H9 (cell line): ENCODE results near the gene IL24. TPM values are rescaled to one million over a fixed set of nuclear protein-coding genes. Genes with fewer than 3 reads are reported as not detected.

Experiments used
- DNase-seq: peaks from one replicate; pipeline ENCODE4 v3.0.0-alpha.2; 2017
- H2AFZ ChIP-seq: one replicate; pipeline ENCODE4 v1.6.1; 2013; ENCODE audit warnings: mild to moderate bottlenecking, low read length, control low read depth, moderate library complexity
- H2AK5ac ChIP-seq: 2 replicates; pipeline ENCODE4 v1.6.1; 2013; ENCODE audit warnings: low read length, control low read depth, mixed read lengths; ENCODE audit not compliant: insufficient read length
- H2BK120ac ChIP-seq: one replicate; pipeline ENCODE4 v1.6.1; 2013; ENCODE audit warnings: low read depth, mild to moderate bottlenecking, low read length, control low read depth, inconsistent platforms; ENCODE audit not compliant: poor library complexity, severe bottlenecking
- H2BK12ac ChIP-seq: 2 replicates; pipeline ENCODE4 v1.6.1; 2013; ENCODE audit warnings: low read length, control low read depth, mixed read lengths, low read depth; ENCODE audit not compliant: insufficient read length
- H2BK15ac ChIP-seq: 2 replicates; pipeline ENCODE4 v1.6.1; 2013; ENCODE audit warnings: low read depth, low read length, control low read depth
- H2BK20ac ChIP-seq: one replicate; pipeline ENCODE4 v1.6.1; 2013; ENCODE audit warnings: low read depth, mild to moderate bottlenecking, low read length, control low read depth, inconsistent platforms; ENCODE audit not compliant: poor library complexity, severe bottlenecking
- H2BK5ac ChIP-seq: 2 replicates; pipeline ENCODE4 v1.6.1; 2013; ENCODE audit warnings: low read length, control low read depth, mixed read lengths; ENCODE audit not compliant: insufficient read length
- H3K14ac ChIP-seq: 2 replicates; pipeline ENCODE4 v1.6.1; 2013; ENCODE audit warnings: low read length, control low read depth; ENCODE audit not compliant: insufficient read depth
- H3K18ac ChIP-seq: 2 replicates; pipeline ENCODE4 v1.6.1; 2013; ENCODE audit warnings: low read depth, mild to moderate bottlenecking, mixed read lengths, low read length, control low read depth; ENCODE audit not compliant: insufficient read length
- H3K23ac ChIP-seq: 2 replicates; pipeline ENCODE4 v1.6.1; 2013; ENCODE audit warnings: low read length, control low read depth, mixed read lengths, low read depth; ENCODE audit not compliant: insufficient read length
- H3K23me2 ChIP-seq: 2 replicates; pipeline ENCODE4 v1.6.1; 2013; ENCODE audit warnings: low read depth, mild to moderate bottlenecking, mixed read lengths, low read length, control low read depth; ENCODE audit not compliant: insufficient read length, poor library complexity, severe bottlenecking
- H3K27ac ChIP-seq: 2 replicates; pipeline ENCODE4 v1.5.1; 2013; ENCODE audit warnings: low read length, control low read depth, mixed read lengths, low read depth; ENCODE audit not compliant: insufficient read length
- H3K27me3 ChIP-seq: 2 replicates; pipeline ENCODE4 v1.6.1; 2013; ENCODE audit warnings: low read length, control low read depth, inconsistent platforms; ENCODE audit not compliant: insufficient read depth
- H3K4ac ChIP-seq: 2 replicates; pipeline ENCODE4 v1.6.1; 2013; ENCODE audit warnings: low read depth, mild to moderate bottlenecking, control low read depth, inconsistent platforms, low read length, moderate library complexity
- H3K4me1 ChIP-seq: 2 replicates; pipeline ENCODE4 v1.6.1; 2013; ENCODE audit warnings: low read length, control low read depth, inconsistent platforms; ENCODE audit not compliant: insufficient read depth
- H3K4me2 ChIP-seq: 2 replicates; pipeline ENCODE4 v1.6.1; 2013; ENCODE audit warnings: low read length, control low read depth, mixed read lengths; ENCODE audit not compliant: insufficient read length, insufficient read depth
- H3K56ac ChIP-seq: 2 replicates; pipeline ENCODE4 v1.6.1; 2013; ENCODE audit warnings: low read depth, mild to moderate bottlenecking, mixed read lengths, low read length, control low read depth; ENCODE audit not compliant: insufficient read length
- H3K79me1 ChIP-seq: 2 replicates; pipeline ENCODE4 v1.6.1; 2013; ENCODE audit warnings: low read depth, mild to moderate bottlenecking, moderate library complexity, low read length, control low read depth, inconsistent platforms; ENCODE audit not compliant: insufficient read depth, poor library complexity, severe bottlenecking
- H3K79me2 ChIP-seq: 2 replicates; pipeline ENCODE4 v1.6.1; 2013; ENCODE audit warnings: low read length, control low read depth, inconsistent platforms; ENCODE audit not compliant: insufficient read depth
- H3K9ac ChIP-seq: 2 replicates; pipeline ENCODE4 v1.6.1; 2013; ENCODE audit warnings: low read length, control low read depth, mixed read lengths; ENCODE audit not compliant: insufficient read length; ENCODE audit errors: extremely low read depth
- H3K9me3 ChIP-seq: one replicate; pipeline ENCODE4 v1.6.1; 2013; ENCODE audit warnings: low read depth, low read length, inconsistent platforms; ENCODE audit not compliant: control insufficient read depth
- H3T11ph ChIP-seq: one replicate; pipeline ENCODE4 v1.6.1; 2013; ENCODE audit warnings: mild to moderate bottlenecking, low read length, control low read depth, inconsistent platforms
- H4K20me1 ChIP-seq: one replicate; pipeline ENCODE4 v1.6.1; 2013; ENCODE audit not compliant: control insufficient read depth, insufficient read length, insufficient read depth
- H4K5ac ChIP-seq: 2 replicates; pipeline ENCODE4 v1.6.1; 2013; ENCODE audit warnings: low read depth, mild to moderate bottlenecking, mixed read lengths, low read length, control low read depth; ENCODE audit not compliant: insufficient read length
- H4K8ac ChIP-seq: replicated peaks from 2 replicates; pipeline ENCODE4 v1.6.1; 2013; ENCODE audit warnings: low read length, control low read depth, mixed read lengths, low read depth; ENCODE audit not compliant: insufficient read length
- H4K91ac ChIP-seq: 2 replicates; pipeline ENCODE4 v1.6.1; 2013; ENCODE audit warnings: low read depth, mild to moderate bottlenecking, moderate library complexity, mixed read lengths, low read length, control low read depth; ENCODE audit not compliant: insufficient read length
- H3K27ac Mint-ChIP-seq, 3 experiments: 2 replicates in 2 of 3; 3 replicates in 1 of 3; pipeline ENCODE4 v1.8.0; 2020 to 2021; ENCODE audit warnings: mixed read lengths in 3 of 3, mild to moderate bottlenecking in 1 of 3, moderate library complexity in 1 of 3
- H3K27me3 Mint-ChIP-seq: 2 replicates; pipeline ENCODE4 v1.8.0; 2021; ENCODE audit warnings: low read depth, mild to moderate bottlenecking, moderate library complexity, mixed read lengths
- H3K36me3 Mint-ChIP-seq, 3 experiments: 2 replicates in 2 of 3; 3 replicates in 1 of 3; pipeline ENCODE4 v1.8.0; 2020 to 2021; ENCODE audit warnings: low read depth in 3 of 3, mixed read lengths in 3 of 3; ENCODE audit not compliant: insufficient read depth in 1 of 3
- H3K4me1 Mint-ChIP-seq, 2 experiments: 2 replicates each; pipeline ENCODE4 v1.8.0; 2020; ENCODE audit warnings: mixed read lengths in 2 of 2
- H3K4me3 Mint-ChIP-seq, 2 experiments: 2 replicates in 1 of 2; 3 replicates in 1 of 2; pipeline ENCODE4 v1.8.0; 2020 to 2021; ENCODE audit warnings: mild to moderate bottlenecking in 2 of 2, mixed read lengths in 2 of 2, moderate library complexity in 1 of 2
- H3K9me3 Mint-ChIP-seq, 2 experiments: 2 replicates in 1 of 2; 3 replicates in 1 of 2; pipeline ENCODE4 v1.8.0; 2020; ENCODE audit warnings: mild to moderate bottlenecking in 2 of 2, mixed read lengths in 2 of 2, moderate library complexity in 1 of 2
- WGBS: extraction: QIAGEN DNeasy Blood & Tissue Kit; methylation state at CpG from one replicate; pipeline ENCODE4 v1.1.7; 2013; ENCODE audit warnings: missing lambda C conversion rate, low lambda C conversion rate, mixed read lengths; ENCODE audit not compliant: insufficient read length; ENCODE audit errors: extremely low coverage; 5-methylcytosine and 5-hydroxymethylcytosine counted together
- total RNA-seq: library from RNA; stranded (reverse); gene quantifications from 2 replicates; pipeline ENCODE4 v1.2.1, GENCODE V29; 2021
- TF ChIP-seq, protein P1 (sequence below): fragments of 200-600 bp; sonication (generic); conservative IDR thresholded peaks from 3 replicates; pipeline ENCODE4 v1.8.0; 2021; ENCODE audit warnings: antibody characterized with exemption, mild to moderate bottlenecking

IL24 gene
- total RNA-seq, 1 experiment from 2014 or later, result not detected

DNA sequence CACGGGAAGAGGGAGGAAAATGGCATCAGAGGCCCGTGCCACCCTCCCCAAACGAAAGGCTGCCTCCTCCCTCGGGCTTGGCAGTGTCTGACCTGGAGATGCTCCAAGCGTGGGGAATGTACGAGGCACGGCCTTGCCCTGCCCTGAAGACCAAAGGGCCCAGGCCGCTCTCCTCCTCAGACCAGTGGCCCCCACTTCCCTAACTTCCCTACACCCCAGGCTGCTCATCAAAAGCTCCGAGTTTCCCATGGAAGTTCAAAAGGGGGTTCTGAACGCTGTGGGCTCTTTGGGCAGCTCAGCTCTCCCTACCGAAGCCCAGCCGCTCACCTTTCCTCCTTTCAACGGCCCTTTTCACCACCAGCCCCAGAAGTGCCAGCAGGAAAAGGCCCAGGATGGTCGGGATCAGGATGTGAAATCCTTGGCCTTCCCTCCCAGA, 12.7 kb downstream of the IL24 start:
- H4K91ac ChIP-seq, result no peak overlapping the region
- no peak overlapping the region for H2BK5ac ChIP-seq
- peaks cover 6% of the 10 kb centered on the region for H3K23me2 ChIP-seq
- peaks cover 5 to 20% of the 10 kb centered on the region in 2 experiments for H3K4me1 Mint-ChIP-seq
- H3T11ph ChIP-seq, result no peak overlapping the region
- no peaks in the 10 kb centered on the region; a peak in 1 of 5 replicates for H3K9me3 Mint-ChIP-seq
- no peak overlapping the region for H3K18ac ChIP-seq
- H3K4ac ChIP-seq, result no peak overlapping the region
- H2AFZ ChIP-seq, result no peak overlapping the region
- H3K4me3 Mint-ChIP-seq, result peak overlapping the region; percentile 66 to 79
- no peak overlapping the region for H3K56ac ChIP-seq
- no peak overlapping the region for H3K27ac ChIP-seq
- no peak overlapping the region for H3K14ac ChIP-seq
- H2BK12ac ChIP-seq, result no peak overlapping the region
- H3K36me3 Mint-ChIP-seq, result no peaks in the 10 kb centered on the region; a peak in 1 of 7 replicates
- H2BK15ac ChIP-seq, result no peak overlapping the region
- no peaks in the 10 kb centered on the region for H3K79me2 ChIP-seq
- no peak overlapping the region for H4K5ac ChIP-seq
- TF ChIP-seq, protein P1, sequence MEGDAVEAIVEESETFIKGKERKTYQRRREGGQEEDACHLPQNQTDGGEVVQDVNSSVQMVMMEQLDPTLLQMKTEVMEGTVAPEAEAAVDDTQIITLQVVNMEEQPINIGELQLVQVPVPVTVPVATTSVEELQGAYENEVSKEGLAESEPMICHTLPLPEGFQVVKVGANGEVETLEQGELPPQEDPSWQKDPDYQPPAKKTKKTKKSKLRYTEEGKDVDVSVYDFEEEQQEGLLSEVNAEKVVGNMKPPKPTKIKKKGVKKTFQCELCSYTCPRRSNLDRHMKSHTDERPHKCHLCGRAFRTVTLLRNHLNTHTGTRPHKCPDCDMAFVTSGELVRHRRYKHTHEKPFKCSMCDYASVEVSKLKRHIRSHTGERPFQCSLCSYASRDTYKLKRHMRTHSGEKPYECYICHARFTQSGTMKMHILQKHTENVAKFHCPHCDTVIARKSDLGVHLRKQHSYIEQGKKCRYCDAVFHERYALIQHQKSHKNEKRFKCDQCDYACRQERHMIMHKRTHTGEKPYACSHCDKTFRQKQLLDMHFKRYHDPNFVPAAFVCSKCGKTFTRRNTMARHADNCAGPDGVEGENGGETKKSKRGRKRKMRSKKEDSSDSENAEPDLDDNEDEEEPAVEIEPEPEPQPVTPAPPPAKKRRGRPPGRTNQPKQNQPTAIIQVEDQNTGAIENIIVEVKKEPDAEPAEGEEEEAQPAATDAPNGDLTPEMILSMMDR, result no peak
- no peak overlapping the region for H3K9ac ChIP-seq
- DNase-seq, result no peak
- no peak overlapping the region; a peak in 1 of 7 replicates for H3K27ac Mint-ChIP-seq
- H3K23ac ChIP-seq, result no peak overlapping the region
- H2BK120ac ChIP-seq, result no peak overlapping the region
- no peak overlapping the region for H2AK5ac ChIP-seq
- H3K27me3 Mint-ChIP-seq, result peaks cover 70% of the 10 kb centered on the region
- peaks cover 11% of the 10 kb centered on the region; the same call in 1 of the 2 replicates for H3K27me3 ChIP-seq
- no CpG with 5 or more reads among the region's 14 CpGs for WGBS
- peak overlapping the region; percentile 92 for H3K4me2 ChIP-seq
- H4K8ac ChIP-seq, result no peak overlapping the region
- H3K4me1 ChIP-seq, result 0 out of 2 replicates have a peak, but pooled peaks cover 3% of the 10 kb centered on the region
- no peaks in the 10 kb centered on the region for H4K20me1 ChIP-seq
- no peaks in the 10 kb centered on the region for H3K79me1 ChIP-seq
- H2BK20ac ChIP-seq, result no peak overlapping the region
- H3K9me3 ChIP-seq, result no peaks in the 10 kb centered on the region
